Neuronal stem cell (in vitro differentiated cells): ENCODE measurements around the gene ZFHX3.

Source experiments
- DNase-seq: peaks from one replicate; pipeline ENCODE4 v3.0.0-alpha.2; 2013; ENCODE audit warnings: low spot score
- H2AFZ ChIP-seq: one replicate; pipeline ENCODE4 v1.6.1; 2013; ENCODE audit warnings: mild to moderate bottlenecking, low read length, inconsistent platforms
- H2AK5ac ChIP-seq: 2 replicates; pipeline ENCODE4 v1.6.1; 2013; ENCODE audit warnings: low read depth, mild to moderate bottlenecking, inconsistent platforms, low read length, moderate library complexity, mixed read lengths
- H2BK120ac ChIP-seq: 2 replicates; pipeline ENCODE4 v1.6.1; 2013; ENCODE audit warnings: low read depth, mild to moderate bottlenecking, inconsistent platforms, low read length, moderate library complexity, mixed read lengths
- H2BK12ac ChIP-seq: one replicate; pipeline ENCODE4 v1.6.1; 2013; ENCODE audit warnings: low read length, inconsistent platforms
- H2BK15ac ChIP-seq: 2 replicates; pipeline ENCODE4 v1.6.1; 2013; ENCODE audit warnings: mild to moderate bottlenecking, low read length, inconsistent platforms, mixed read lengths
- H2BK5ac ChIP-seq: one replicate; pipeline ENCODE4 v1.6.1; 2013; ENCODE audit warnings: inconsistent platforms, mild to moderate bottlenecking, low read length, moderate library complexity
- H3K14ac ChIP-seq: one replicate; pipeline ENCODE4 v1.6.1; 2013; ENCODE audit warnings: low read length, inconsistent platforms
- H3K18ac ChIP-seq: 2 replicates; pipeline ENCODE4 v1.6.1; 2013; ENCODE audit warnings: low read length, inconsistent platforms
- H3K23ac ChIP-seq: 2 replicates; pipeline ENCODE4 v1.6.1; 2013; ENCODE audit warnings: low read depth, mild to moderate bottlenecking, mixed read lengths, low read length, inconsistent platforms; ENCODE audit not compliant: poor library complexity
- H3K27ac ChIP-seq: replicated peaks from 3 replicates; pipeline ENCODE4 v1.5.1; 2013; ENCODE audit warnings: low read length, inconsistent platforms
- H3K27me3 ChIP-seq, 3 experiments: 2 replicates each; pipeline ENCODE4 v1.6.1; 2013; ENCODE audit warnings: low read length in 3 of 3, mild to moderate bottlenecking in 2 of 3, inconsistent platforms in 1 of 3, low read depth in 1 of 3, mixed read lengths in 1 of 3, moderate library complexity in 1 of 3; ENCODE audit not compliant: control insufficient read depth in 3 of 3, insufficient read depth in 3 of 3
- H3K36me3 ChIP-seq, 2 donors: replicated peaks in 1 of 2; 2 replicates each; pipeline ENCODE4 v1.6.1; 2013; ENCODE audit warnings: low read length in 2 of 2; ENCODE audit not compliant: control insufficient read depth in 2 of 2, insufficient read depth in 2 of 2
- H3K4ac ChIP-seq: 2 replicates; pipeline ENCODE4 v1.6.1; 2013; ENCODE audit warnings: inconsistent platforms, mild to moderate bottlenecking, low read length, moderate library complexity
- H3K4me1 ChIP-seq, 2 donors: 1 replicate in 1 of 2; 2 replicates in 1 of 2; pipeline ENCODE4 v1.6.1; 2013; ENCODE audit warnings: low read length in 2 of 2, low read depth in 1 of 2; ENCODE audit not compliant: control insufficient read depth in 2 of 2, insufficient read depth in 1 of 2
- H3K4me2 ChIP-seq: one replicate; pipeline ENCODE4 v1.6.1; 2013; ENCODE audit warnings: mild to moderate bottlenecking, low read length, inconsistent platforms; ENCODE audit not compliant: insufficient read depth, poor library complexity, severe bottlenecking
- H3K4me3 ChIP-seq, 2 donors: 2 replicates each; pipeline ENCODE4 v1.5.1; 2013; ENCODE audit warnings: low read length in 2 of 2, mild to moderate bottlenecking in 2 of 2, inconsistent platforms in 1 of 2, moderate library complexity in 1 of 2
- H3K79me1 ChIP-seq: one replicate; pipeline ENCODE4 v1.6.1; 2013; ENCODE audit warnings: low read depth, mild to moderate bottlenecking, inconsistent platforms, low read length, moderate library complexity
- H3K9ac ChIP-seq: one replicate; pipeline ENCODE4 v1.6.1; 2013; ENCODE audit warnings: mild to moderate bottlenecking, low read depth, low read length, inconsistent platforms; ENCODE audit not compliant: poor library complexity
- H3K9me3 ChIP-seq, 2 donors: replicated peaks in 1 of 2; 2 replicates each; pipeline versions ENCODE3 to v1.6.1; 2013; ENCODE audit warnings: low read length in 2 of 2, mild to moderate bottlenecking in 2 of 2, inconsistent platforms in 1 of 2, low read depth in 1 of 2, mixed read lengths in 1 of 2, moderate library complexity in 1 of 2; ENCODE audit not compliant: control insufficient read depth in 2 of 2, insufficient read depth in 1 of 2
- H4K8ac ChIP-seq: one replicate; pipeline ENCODE4 v1.6.1; 2013; ENCODE audit warnings: low read depth, mild to moderate bottlenecking, inconsistent platforms, low read length, moderate library complexity
- H4K91ac ChIP-seq: one replicate; pipeline ENCODE4 v1.6.1; 2013; ENCODE audit warnings: low read length, low read depth, mild to moderate bottlenecking, inconsistent platforms; ENCODE audit not compliant: poor library complexity
- WGBS, 2 donors: extraction: QIAGEN DNeasy Blood & Tissue Kit; methylation state at CpG; one replicate each; pipeline ENCODE4 v1.1.7; 2013; ENCODE audit warnings: missing lambda C conversion rate in 2 of 2, mixed read lengths in 1 of 2; ENCODE audit not compliant: insufficient read length in 2 of 2, insufficient replicate concordance in 1 of 2; ENCODE audit errors: extremely low coverage in 2 of 2; 5-methylcytosine and 5-hydroxymethylcytosine counted together

ZFHX3 gene

DNA sequence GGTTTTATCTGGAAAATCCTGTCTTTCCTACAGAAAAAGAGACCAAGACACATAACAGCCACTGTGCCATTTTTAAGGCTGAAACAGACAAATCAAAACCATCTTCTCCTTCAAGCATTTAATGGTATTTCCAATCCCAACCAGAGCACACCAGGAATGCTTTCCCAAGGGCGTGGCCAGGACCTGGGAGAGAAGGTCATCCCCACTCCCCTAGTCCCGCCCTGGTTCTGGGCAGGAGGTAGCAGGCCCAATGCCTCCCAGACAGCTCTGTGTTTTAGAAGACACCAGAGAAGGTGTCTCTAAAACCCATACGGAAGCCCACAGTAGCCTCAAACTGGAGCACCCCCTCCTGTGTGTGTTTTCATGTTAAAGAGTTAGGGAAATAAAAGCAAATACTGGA, 214.4 kb downstream of the ZFHX3 start:
- Histone ChIP-seq H3K9ac (no peak overlapping the region), H3K4ac (no peak overlapping the region), H2BK120ac (no peak overlapping the region), H3K36me3 (peaks cover 0 to 46% of the 10 kb centered on the region in 2 donors), H4K91ac (no peak overlapping the region), H3K23ac (no peak overlapping the region), H2BK5ac (no peak overlapping the region), H3K14ac (no peak overlapping the region), H3K79me1 (no peaks in the 10 kb centered on the region), H3K27ac (no peak overlapping the region), H3K4me2 (no peak overlapping the region), H4K8ac (no peak overlapping the region), H2AFZ (no peak overlapping the region), H3K18ac (no peak overlapping the region), H3K9me3 (no peaks in the 10 kb centered on the region), H3K4me3 (no peak overlapping the region), H3K27me3 (no peaks in the 10 kb centered on the region), H2BK12ac (no peak overlapping the region), H2BK15ac (no peak overlapping the region), H3K4me1 (peaks cover 4 to 18% of the 10 kb centered on the region in 2 donors), H2AK5ac (no peak overlapping the region)
- no CpG with 5 or more reads among the region's 3 CpGs for WGBS, 2 donors
- no peak for DNase-seq

GRCh38 chr16:72832621-72833248, 215.2 kb downstream of the ZFHX3 start:
- H3K27me3 ChIP-seq, result no peaks in the 10 kb centered on the region
- H3K18ac ChIP-seq, result no peak overlapping the region
- no peaks in the 10 kb centered on the region for H3K9me3 ChIP-seq
- no peak overlapping the region for H3K9ac ChIP-seq
- H2AK5ac ChIP-seq, result no peak overlapping the region
- no peak overlapping the region for H2BK15ac ChIP-seq
- no peak overlapping the region for H2BK5ac ChIP-seq
- no peak overlapping the region for H3K14ac ChIP-seq
- no peak overlapping the region for H4K91ac ChIP-seq
- no peak overlapping the region for H3K4me3 ChIP-seq
- H3K23ac ChIP-seq, result no peak overlapping the region
- no peak overlapping the region for H2BK12ac ChIP-seq
- H2AFZ ChIP-seq, result no peak overlapping the region
- no CpG with 5 or more reads among the region's 13 CpGs for WGBS, 2 donors
- no peak overlapping the region for H3K4me2 ChIP-seq
- H3K27ac ChIP-seq, result no peak overlapping the region
- no peak overlapping the region for H3K4ac ChIP-seq
- H4K8ac ChIP-seq, result no peak overlapping the region
- peaks cover 0 to 51% of the 10 kb centered on the region in 2 donors for H3K36me3 ChIP-seq
- peak; percentile 79 for DNase-seq
- peaks cover 0 to 15% of the 10 kb centered on the region in 2 donors for H3K4me1 ChIP-seq
- H3K79me1 ChIP-seq, result no peaks in the 10 kb centered on the region
- H2BK120ac ChIP-seq, result no peak overlapping the region

GRCh38 chr16:72829846-72830775, 217.8 kb downstream of the ZFHX3 start:
- H2BK120ac ChIP-seq, result no peak overlapping the region
- no peak overlapping the region for H2AK5ac ChIP-seq
- H4K91ac ChIP-seq, result no peak overlapping the region
- no peak overlapping the region for H3K9ac ChIP-seq
- H3K4me2 ChIP-seq, result no peak overlapping the region
- no peaks in the 10 kb centered on the region for H3K9me3 ChIP-seq
- H3K4me3 ChIP-seq, result no peak overlapping the region
- H2BK5ac ChIP-seq, result no peak overlapping the region
- no peak overlapping the region for H3K27ac ChIP-seq
- no peak overlapping the region for H3K14ac ChIP-seq
- no peak overlapping the region for H2BK12ac ChIP-seq
- peaks cover 0 to 71% of the 10 kb centered on the region in 2 donors for H3K36me3 ChIP-seq
- DNase-seq, result no peak
- no peak overlapping the region for H3K18ac ChIP-seq
- peaks cover 0 to 8% of the 10 kb centered on the region in 2 donors for H3K4me1 ChIP-seq
- no peak overlapping the region for H3K4ac ChIP-seq
- WGBS, 2 donors, result no CpG with 5 or more reads among the region's 12 CpGs
- no peaks in the 10 kb centered on the region for H3K79me1 ChIP-seq
- no peak overlapping the region for H4K8ac ChIP-seq
- no peaks in the 10 kb centered on the region for H3K27me3 ChIP-seq
- no peak overlapping the region for H2BK15ac ChIP-seq
- no peak overlapping the region for H3K23ac ChIP-seq
- no peak overlapping the region for H2AFZ ChIP-seq

GRCh38 chr16:72827866-72828265, 220.1 kb downstream of the ZFHX3 start:
- H3K4me2 ChIP-seq, result no peak overlapping the region
- no peaks in the 10 kb centered on the region for H3K27me3 ChIP-seq
- H3K79me1 ChIP-seq, result no peaks in the 10 kb centered on the region
- H3K4me3 ChIP-seq, result no peak overlapping the region
- no peak overlapping the region for H2BK15ac ChIP-seq
- H2BK12ac ChIP-seq, result no peak overlapping the region
- H3K4ac ChIP-seq, result no peak overlapping the region
- DNase-seq, result no peak
- H3K27ac ChIP-seq, result no peak overlapping the region
- no peaks in the 10 kb centered on the region for H3K4me1 ChIP-seq
- peaks cover 0 to 91% of the 10 kb centered on the region in 2 donors for H3K36me3 ChIP-seq
- H4K8ac ChIP-seq, result no peak overlapping the region
- WGBS, 2 donors, result no CpG with 5 or more reads among the region's 7 CpGs
- H3K23ac ChIP-seq, result no peak overlapping the region
- H2AK5ac ChIP-seq, result no peak overlapping the region
- no peak overlapping the region for H3K9ac ChIP-seq
- H3K9me3 ChIP-seq, result no peaks in the 10 kb centered on the region
- H2BK5ac ChIP-seq, result no peak overlapping the region
- no peak overlapping the region for H3K18ac ChIP-seq
- H2BK120ac ChIP-seq, result no peak overlapping the region
- no peak overlapping the region for H3K14ac ChIP-seq
- H2AFZ ChIP-seq, result no peak overlapping the region
- no peak overlapping the region for H4K91ac ChIP-seq
